ENCODE measurements around the gene N4BP3.

N4BP3 gene

GRCh38 chr5:178111925-178112324 is 1.4 kb upstream of the N4BP3 start:
- FAIRE-seq (no peak), DNase-seq (ENCODE audit: insufficient read length, low spot score) (no peak)
- TF ChIP-seq, protein P1, sequence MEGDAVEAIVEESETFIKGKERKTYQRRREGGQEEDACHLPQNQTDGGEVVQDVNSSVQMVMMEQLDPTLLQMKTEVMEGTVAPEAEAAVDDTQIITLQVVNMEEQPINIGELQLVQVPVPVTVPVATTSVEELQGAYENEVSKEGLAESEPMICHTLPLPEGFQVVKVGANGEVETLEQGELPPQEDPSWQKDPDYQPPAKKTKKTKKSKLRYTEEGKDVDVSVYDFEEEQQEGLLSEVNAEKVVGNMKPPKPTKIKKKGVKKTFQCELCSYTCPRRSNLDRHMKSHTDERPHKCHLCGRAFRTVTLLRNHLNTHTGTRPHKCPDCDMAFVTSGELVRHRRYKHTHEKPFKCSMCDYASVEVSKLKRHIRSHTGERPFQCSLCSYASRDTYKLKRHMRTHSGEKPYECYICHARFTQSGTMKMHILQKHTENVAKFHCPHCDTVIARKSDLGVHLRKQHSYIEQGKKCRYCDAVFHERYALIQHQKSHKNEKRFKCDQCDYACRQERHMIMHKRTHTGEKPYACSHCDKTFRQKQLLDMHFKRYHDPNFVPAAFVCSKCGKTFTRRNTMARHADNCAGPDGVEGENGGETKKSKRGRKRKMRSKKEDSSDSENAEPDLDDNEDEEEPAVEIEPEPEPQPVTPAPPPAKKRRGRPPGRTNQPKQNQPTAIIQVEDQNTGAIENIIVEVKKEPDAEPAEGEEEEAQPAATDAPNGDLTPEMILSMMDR (IDR thresholded peaks at IDR 0.05; ENCODE audit: insufficient read depth, missing control alignments): no peak

DNA sequence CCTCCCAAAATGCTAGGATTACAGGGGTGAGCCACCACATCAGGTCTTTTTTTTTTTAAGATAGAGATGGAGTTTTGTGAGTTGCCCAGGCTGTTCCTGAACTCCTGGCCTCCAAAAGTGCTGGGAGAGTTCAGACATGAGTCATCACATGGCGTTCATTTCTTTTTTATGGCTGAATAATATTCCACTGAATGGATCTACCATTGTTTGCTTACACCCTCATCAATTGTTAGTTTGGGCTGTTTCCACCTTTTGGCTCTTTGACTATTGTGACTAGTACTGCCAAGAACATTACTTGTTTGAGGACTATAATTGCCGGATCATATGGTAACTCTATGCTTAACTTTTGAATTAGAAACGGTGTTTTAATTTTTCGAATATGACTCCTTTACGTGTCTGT is 787 bp upstream of the N4BP3 start:
- no peak for DNase-seq (ENCODE audit: insufficient read length, low spot score)
- no peak for FAIRE-seq
- TF ChIP-seq, protein P1 (IDR thresholded peaks at IDR 0.05; ENCODE audit: insufficient read depth, missing control alignments): no peak

DNA sequence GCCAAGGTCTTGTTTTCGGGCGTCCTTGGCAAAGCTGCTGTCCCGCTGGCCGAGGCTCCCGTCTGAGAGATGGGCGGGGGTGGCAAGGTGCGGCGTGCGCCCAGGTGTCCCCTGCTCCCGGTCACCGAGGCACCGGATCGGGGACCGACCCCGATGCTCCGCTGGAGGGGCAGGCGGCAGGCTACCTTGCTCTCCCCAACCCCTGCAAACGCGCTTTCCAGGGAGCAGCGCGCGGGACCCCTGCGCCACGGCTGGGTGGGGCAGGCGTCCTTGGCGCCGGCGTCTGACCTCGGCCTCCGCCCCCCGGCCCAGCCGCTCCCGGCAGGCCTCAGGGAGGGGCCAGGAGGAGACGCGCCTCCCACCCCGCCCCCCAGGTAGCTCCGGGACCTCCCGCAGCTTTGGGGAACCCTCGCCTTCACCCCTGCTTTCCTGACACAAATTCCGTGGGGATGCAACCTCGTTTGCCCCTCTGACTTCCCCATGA is 551 bp downstream of the N4BP3 start:
- DNase-seq (ENCODE audit: insufficient read length, low spot score): no peak
- TF ChIP-seq, protein P1 (IDR thresholded peaks at IDR 0.05; ENCODE audit: insufficient read depth, missing control alignments): no peak
- no peak for FAIRE-seq

- DNase-seq (ENCODE audit: insufficient read length, low spot score) (no peak), FAIRE-seq (no peak)
- TF ChIP-seq, protein P1 (IDR thresholded peaks at IDR 0.05; ENCODE audit: insufficient read depth, missing control alignments): no peak
These were observed 1.2 kb downstream of the N4BP3 start for GRCh38 chr5:178114325-178115135.

GRCh38 chr5:178115136-178115813 is 1.9 kb downstream of the N4BP3 start:
- TF ChIP-seq, protein P1 (IDR thresholded peaks at IDR 0.05; ENCODE audit: insufficient read depth, missing control alignments): no peak
- DNase-seq (ENCODE audit: insufficient read length, low spot score) (no peak), FAIRE-seq (no peak)

DNA sequence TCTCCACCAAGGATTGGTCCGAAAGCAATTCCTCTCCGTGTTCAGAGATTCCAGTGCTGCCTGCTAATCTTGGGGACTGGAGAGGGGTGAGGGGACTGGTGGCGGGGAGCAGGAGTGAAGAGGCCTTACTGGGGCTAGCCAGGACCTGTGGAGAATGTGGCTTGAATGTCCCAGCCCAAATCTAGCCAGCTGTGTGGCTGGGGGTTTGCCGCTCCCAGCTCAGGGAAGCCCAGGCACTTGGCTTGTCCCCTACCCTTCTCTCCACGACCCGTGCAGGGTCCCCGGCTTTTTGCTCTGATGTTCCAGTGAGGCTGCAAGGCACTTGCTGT is 2.4 kb downstream of the N4BP3 start:
- FAIRE-seq (no peak), DNase-seq (ENCODE audit: insufficient read length, low spot score) (no peak)
- TF ChIP-seq, protein P1 (IDR thresholded peaks at IDR 0.05; ENCODE audit: insufficient read depth, missing control alignments): no peak
